CD4-positive, alpha-beta T cell treated with Interferon gamma for 1 hour (primary cell): ENCODE data around the gene METTL23.

Experiments used
- DNase-seq: peaks from one replicate; pipeline ENCODE4 v3.0.0-alpha.2; 2020

METTL23 gene

GRCh38 chr17:76775021-76775600 lies 48.5 kb downstream of the METTL23 start:
- no peak for DNase-seq

GRCh38 chr17:76781056-76781982 lies 54.7 kb downstream of the METTL23 start:
- no peak for DNase-seq

GRCh38 chr17:76783146-76783545 lies 56.5 kb downstream of the METTL23 start:
- no peak for DNase-seq
